Endothelial cell of umbilical vein (primary cell): ENCODE results near the gene LRFN3. TPM values are rescaled to one million over a fixed set of nuclear protein-coding genes. Genes with fewer than 3 reads are reported as not detected.

Experiments
- BruUV-seq: library from RNA; stranded (reverse); fragments of 400-500 nt; replicated peaks from 2 replicates; lab custom pipeline; 2021; lab: Mats Ljungman, UMichigan
- CTCF ChIA-PET: fragments of 300-600, 350-600 bp; sonication (Branson Sonifier 250); formaldehyde crosslinking; loops from one replicate; lab custom pipeline; 2021; ENCODE audit warnings: antibody characterized with exemption, inconsistent platforms; lab: Charles Lee
- POLR2A ChIA-PET: fragments of 300-600, 350-600 bp; sonication (Branson Sonifier 250); formaldehyde crosslinking; loops from one replicate; lab custom pipeline; 2021; ENCODE audit warnings: antibody characterized with exemption, inconsistent platforms; lab: Charles Lee
- DNase-seq: peaks from one replicate; pipeline ENCODE4 v3.0.0-alpha.2; 2011; ENCODE audit warnings: low read depth, low spot score
- FAIRE-seq: peaks from 2 replicates; lab custom pipeline; 2011; peaks lifted over from hg19 to GRCh38; lab: Jason Lieb, UNC
- H2AFZ ChIP-seq: 2 replicates; pipeline ENCODE4 v1.6.0; 2012; ENCODE audit warnings: low read depth, low read length, control low read depth, inconsistent platforms
- H3K27ac ChIP-seq: 2 replicates; pipeline ENCODE4 v1.5.1; 2011; ENCODE audit warnings: low read depth, mild to moderate bottlenecking, control low read depth, low read length, moderate library complexity; ENCODE audit not compliant: insufficient read depth
- H3K27me3 ChIP-seq, 2 experiments: 2 replicates each; pipeline versions ENCODE4 v1.6.0 to v1.6.1; 2011; ENCODE audit warnings: low read length in 2 of 2, mixed read lengths in 1 of 2; ENCODE audit not compliant: control insufficient read depth in 2 of 2, insufficient read depth in 2 of 2
- H3K36me3 ChIP-seq, 2 experiments: 2 replicates in 1 of 2; 3 replicates in 1 of 2; pipeline ENCODE4 v1.5.1; 2011; ENCODE audit warnings: low read length in 2 of 2, mild to moderate bottlenecking in 1 of 2, moderate library complexity in 1 of 2; ENCODE audit not compliant: control insufficient read depth in 2 of 2, insufficient read depth in 2 of 2; ENCODE audit errors: extremely low read depth in 1 of 2
- H3K4me1 ChIP-seq: 3 replicates; pipeline ENCODE4 v1.5.1; 2011; ENCODE audit warnings: mild to moderate bottlenecking, low read length; ENCODE audit not compliant: control insufficient read depth, insufficient read depth; ENCODE audit errors: extremely low read depth
- H3K4me2 ChIP-seq: 2 replicates; pipeline ENCODE4 v1.6.1; 2011; ENCODE audit warnings: low read length, control low read depth, mixed read lengths; ENCODE audit not compliant: insufficient read depth
- H3K4me3 ChIP-seq, 3 experiments: fragments of 200-600 bp in 1 of 3; sonication (generic), shearing (Covaris generic) in 1 of 3; replicated peaks in 1 of 3; 2 replicates each; pipeline ENCODE4 v1.5.1; 2011 to 2016; ENCODE audit warnings: control low read depth in 3 of 3, low read length in 3 of 3, mild to moderate bottlenecking in 2 of 3, inconsistent platforms in 1 of 3, low read depth in 1 of 3, moderate library complexity in 1 of 3; ENCODE audit not compliant: insufficient read depth in 1 of 3
- H3K79me2 ChIP-seq: 2 replicates; pipeline ENCODE4 v1.6.0; 2012; ENCODE audit warnings: low read length, inconsistent platforms; ENCODE audit not compliant: control insufficient read depth, insufficient read depth
- H3K9ac ChIP-seq: replicated peaks from 2 replicates; pipeline ENCODE3; 2011; ENCODE audit warnings: low read length, control low read depth; ENCODE audit not compliant: insufficient read depth; ENCODE audit errors: extremely low read depth
- H3K9me1 ChIP-seq: replicated peaks from 3 replicates; pipeline ENCODE4 v1.6.0; 2011; ENCODE audit warnings: mild to moderate bottlenecking, low read length; ENCODE audit not compliant: control insufficient read depth, insufficient read depth; ENCODE audit errors: extremely low read depth
- H3K9me3 ChIP-seq: replicated peaks from 2 replicates; pipeline ENCODE4 v1.5.1; 2012; ENCODE audit warnings: low read length, inconsistent platforms; ENCODE audit not compliant: control insufficient read depth, insufficient read depth
- H4K20me1 ChIP-seq: replicated peaks from 2 replicates; pipeline ENCODE3; 2011; ENCODE audit warnings: mild to moderate bottlenecking, low read length; ENCODE audit not compliant: control insufficient read depth, insufficient read depth; ENCODE audit errors: extremely low read depth
- CTCF ChIP-seq, 2 donors: IDR thresholded peaks; 1 replicate in 1 of 2; 2 replicates in 1 of 2; pipeline ENCODE4 v1.5.1; 2011; ENCODE audit warnings: low read length in 2 of 2, mild to moderate bottlenecking in 2 of 2, moderate library complexity in 2 of 2, control low read depth in 1 of 2, inconsistent platforms in 1 of 2, low read depth in 1 of 2; ENCODE audit not compliant: insufficient read depth in 1 of 2; ENCODE audit errors: extremely low read depth in 1 of 2
- EZH2 ChIP-seq: IDR thresholded peaks from 2 replicates; pipeline ENCODE4 v1.6.1; 2012; ENCODE audit warnings: borderline replicate concordance, low read depth, mild to moderate bottlenecking, moderate library complexity, low read length, inconsistent platforms; ENCODE audit not compliant: severe bottlenecking
- FOS ChIP-seq: IDR thresholded peaks from 2 replicates; pipeline ENCODE4 v1.6.1; 2011; ENCODE audit warnings: mild to moderate bottlenecking, low read length, moderate library complexity, borderline replicate concordance; ENCODE audit not compliant: insufficient read depth
- GATA2 ChIP-seq: IDR thresholded peaks from 2 replicates; pipeline ENCODE4 v1.7.0; 2011; ENCODE audit warnings: low read depth, mild to moderate bottlenecking, moderate library complexity, mixed read lengths, low read length; ENCODE audit not compliant: insufficient read length, insufficient read depth
- JUN ChIP-seq: IDR thresholded peaks from 2 replicates; pipeline ENCODE4 v1.6.1; 2011; ENCODE audit warnings: borderline replicate concordance, low read depth; ENCODE audit not compliant: insufficient read length, insufficient read depth
- MAX ChIP-seq: IDR thresholded peaks from 2 replicates; pipeline ENCODE4 v1.6.1; 2011; ENCODE audit not compliant: insufficient read depth, insufficient read length
- MYC ChIP-seq: IDR thresholded peaks from one replicate; pipeline ENCODE4 v1.6.1; 2011; ENCODE audit warnings: mild to moderate bottlenecking, low read depth, low read length
- POLR2A ChIP-seq: IDR thresholded peaks from 2 replicates; pipeline ENCODE4 v1.6.1; 2012; ENCODE audit warnings: low read depth, mild to moderate bottlenecking, control low read depth, low read length
- POLR2AphosphoS5 ChIP-seq: IDR thresholded peaks from 2 replicates; pipeline ENCODE4 v1.6.1; 2012; ENCODE audit warnings: low read depth, mild to moderate bottlenecking, control low read depth, low read length, moderate library complexity; ENCODE audit not compliant: insufficient read depth
- dilution Hi-C: fragments of 300-500 bp; cut with MboI; formaldehyde crosslinking; loops from one replicate; pipeline ENCODE4 v1.15.0; 2019; ENCODE audit warnings: low sequenced_read_pairs; ENCODE audit not compliant: extremely low pct_ligation_motif_present
- intact Hi-C: fragments of 100-400 bp; cut with micrococcal nuclease; formaldehyde crosslinking; loops from one replicate; pipeline ENCODE4 v1.10.0; 2022
- polyA plus RNA-seq, 4 experiments: library from polyadenylated mRNA; depleted of rRNA in 3 of 4; stranded (reverse) in 3 of 4; unstranded in 1 of 4; fragments of >200 nt; gene quantifications; 2 replicates each; pipeline versions ENCODE4 v1.2.1 to v1.2.3, GENCODE V29; 2011 to 2012; ENCODE audit warnings: missing spikeins in 1 of 4
- total RNA-seq: library from RNA; stranded (reverse); gene quantifications from 2 replicates; pipeline ENCODE4 v1.2.3, GENCODE V29; 2021

LRFN3 gene
- total and polyA plus RNA-seq, 2 donors (not counting 3 experiments of a cell fraction or from before 2014, with no cell fraction given), result 4.1 to 15.9 TPM

GRCh38 chr19:35921012-35921411 lies 15.2 kb upstream of the LRFN3 start:
- no peaks in the 10 kb centered on the region for H3K9me3 ChIP-seq
- FAIRE-seq, result no peak
- ChIA-PET CTCF (interaction anchor here (1.5 kb wide), 1 partner anchor 10 kb away, joined by 3 read pairs; no protein-coding TSS in a partner anchor), POLR2A (no interaction called here)
- H3K4me3 ChIP-seq, result no peak overlapping the region
- H2AFZ ChIP-seq, result no peak overlapping the region
- intact Hi-C loops, result no loop called here
- H3K4me2 ChIP-seq, result no peak overlapping the region
- no peak for DNase-seq
- H3K36me3 ChIP-seq, result no peaks in the 10 kb centered on the region
- no TSS peak for BruUV-seq
- no peak overlapping the region for H3K9ac ChIP-seq
- dilution Hi-C loops, result no loop called here
- no peak for TF ChIP-seq POLR2A
- no peak for TF ChIP-seq EZH2
- no peak for TF ChIP-seq JUN
- no peak for TF ChIP-seq MYC
- no peak for TF ChIP-seq MAX
- TF ChIP-seq CTCF (IDR thresholded peaks at IDR 0.05; ENCODE audit: extremely low read depth in 1 of 2, insufficient read depth in 1 of 2, low read depth in 1 of 2, low read length in 2 of 2), result no peak
- TF ChIP-seq GATA2, result no peak
- no peak for TF ChIP-seq FOS
- TF ChIP-seq POLR2AphosphoS5, result no peak
- peaks cover 0 to 2% of the 10 kb centered on the region in 2 experiments for H3K27me3 ChIP-seq
- no peaks in the 10 kb centered on the region for H3K4me1 ChIP-seq
- H3K79me2 ChIP-seq, result no peaks in the 10 kb centered on the region
- no peaks in the 10 kb centered on the region for H3K9me1 ChIP-seq
- H4K20me1 ChIP-seq, result no peaks in the 10 kb centered on the region
- H3K27ac ChIP-seq, result no peak overlapping the region
